Spleen (tissue), 7 donors: ENCODE results near the gene GJD3.

ENCODE experiments used
- POLR2A ChIP-seq, 3 donors: fragments of 450-650 bp; IDR thresholded peaks; one replicate each; pipeline ENCODE4 v1.5.1; 2017; ENCODE audit warnings: antibody characterized with exemption in 3 of 3, mild to moderate bottlenecking in 1 of 3
- TF ChIP-seq, protein P1 (sequence below), 11 experiments: fragments of 200-600 bp in 7 of 11; fragments of 450-650 bp in 4 of 11; sonication (generic) in 4 of 11; IDR thresholded peaks in 8 of 11; conservative IDR thresholded peaks in 3 of 11; 1 replicate in 7 of 11; 2 replicates in 4 of 11; pipeline versions ENCODE4 v1.4.0 to v1.8.0; 2016 to 2021; ENCODE audit warnings: antibody characterized with exemption in 11 of 11, inconsistent platforms in 4 of 11, mild to moderate bottlenecking in 1 of 11
- donor health status: DM: no; HTN: no; CAD: no; lungs with moderate emphysema.
- donor health status: DM: no; HTN: no; CAD: no.
- donor health status: DM: no; HTN: no; CAD: no.

DNA sequence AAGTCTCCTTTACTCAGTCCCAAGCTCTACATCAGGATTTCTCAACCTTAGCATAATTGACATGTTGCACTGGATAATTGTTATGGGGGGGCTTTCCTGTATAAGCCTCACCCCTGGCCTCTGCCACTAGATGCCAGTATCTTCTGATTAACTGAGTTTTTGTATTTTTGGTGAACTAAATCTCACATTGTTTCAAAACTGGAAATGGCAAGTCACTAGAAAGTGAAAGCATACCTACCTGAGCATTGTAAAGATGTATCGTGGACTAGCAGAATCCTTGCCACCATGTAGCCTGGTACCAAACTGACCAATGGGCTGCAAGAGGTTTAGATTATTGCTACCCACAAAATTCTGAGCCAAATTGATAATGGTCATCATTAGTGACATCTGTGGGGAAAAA, 38.1 kb upstream of the GJD3 start:
- TF ChIP-seq POLR2A (IDR thresholded peaks at IDR 0.05): no peak
- TF ChIP-seq, protein P1, sequence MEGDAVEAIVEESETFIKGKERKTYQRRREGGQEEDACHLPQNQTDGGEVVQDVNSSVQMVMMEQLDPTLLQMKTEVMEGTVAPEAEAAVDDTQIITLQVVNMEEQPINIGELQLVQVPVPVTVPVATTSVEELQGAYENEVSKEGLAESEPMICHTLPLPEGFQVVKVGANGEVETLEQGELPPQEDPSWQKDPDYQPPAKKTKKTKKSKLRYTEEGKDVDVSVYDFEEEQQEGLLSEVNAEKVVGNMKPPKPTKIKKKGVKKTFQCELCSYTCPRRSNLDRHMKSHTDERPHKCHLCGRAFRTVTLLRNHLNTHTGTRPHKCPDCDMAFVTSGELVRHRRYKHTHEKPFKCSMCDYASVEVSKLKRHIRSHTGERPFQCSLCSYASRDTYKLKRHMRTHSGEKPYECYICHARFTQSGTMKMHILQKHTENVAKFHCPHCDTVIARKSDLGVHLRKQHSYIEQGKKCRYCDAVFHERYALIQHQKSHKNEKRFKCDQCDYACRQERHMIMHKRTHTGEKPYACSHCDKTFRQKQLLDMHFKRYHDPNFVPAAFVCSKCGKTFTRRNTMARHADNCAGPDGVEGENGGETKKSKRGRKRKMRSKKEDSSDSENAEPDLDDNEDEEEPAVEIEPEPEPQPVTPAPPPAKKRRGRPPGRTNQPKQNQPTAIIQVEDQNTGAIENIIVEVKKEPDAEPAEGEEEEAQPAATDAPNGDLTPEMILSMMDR (IDR thresholded peaks at IDR 0.05 in 8 of 11, conservative IDR thresholded peaks at IDR 0.05 in 3 of 11): no peak
